Measurements from ENCODE around the gene MNX1.

GRCh38 chr7:156979711-156980110 lies 30.8 kb downstream of the MNX1 start:
- no peak for TF ChIP-seq CTCF (IDR thresholded peaks at IDR 0.05)
- no peak for TF ChIP-seq POLR2A (IDR thresholded peaks at IDR 0.05)
